GM19023 (cell line): ENCODE results near the gene PPP1R12C.

ENCODE experiments used
- ATAC-seq: cut with Tn5 transposase; IDR thresholded peaks from one replicate; pipeline ENCODE4 v1.9.1; 2021; ENCODE audit warnings: mild to moderate bottlenecking, moderate library complexity; ENCODE audit not compliant: unreplicated experiment

The PPP1R12C gene

GRCh38 chr19:55047951-55048350 is 69.5 kb downstream of the PPP1R12C start:
- no peak for ATAC-seq

DNA sequence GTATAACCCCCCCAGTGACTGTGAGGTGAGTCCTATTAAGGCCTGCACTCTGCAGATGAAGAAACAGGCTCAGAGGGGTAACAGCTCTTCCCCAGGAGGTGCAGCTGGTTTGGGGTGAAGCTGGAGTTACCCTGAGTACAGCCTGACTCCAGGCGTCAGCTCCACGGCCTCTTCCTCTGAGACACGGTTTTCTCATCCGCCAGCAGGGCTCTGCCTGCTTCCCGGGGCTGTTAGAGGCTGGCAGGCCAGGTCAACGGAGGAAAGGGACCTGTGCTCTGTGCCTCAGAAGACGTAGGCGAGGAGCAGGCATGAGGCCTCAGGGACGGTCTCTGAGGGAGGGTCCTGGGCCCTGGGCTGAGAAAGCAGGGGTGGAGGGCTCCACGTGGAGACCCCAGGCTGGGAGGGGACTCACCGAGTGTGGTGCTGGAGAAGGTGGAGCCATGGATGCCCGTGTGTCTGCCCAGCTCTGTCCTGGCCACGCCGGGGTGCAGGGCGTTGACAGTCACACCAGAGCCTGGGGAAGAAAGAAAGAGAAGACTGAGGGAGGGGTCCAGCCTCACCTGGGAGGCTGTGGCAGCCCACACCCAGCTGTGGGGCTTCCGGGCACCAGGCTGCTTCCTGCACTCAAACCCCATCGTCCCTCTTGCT is 70.3 kb downstream of the PPP1R12C start:
- no peak for ATAC-seq

- no peak for ATAC-seq
Observed at GRCh38 chr19:55044771-55045716, 72.4 kb downstream of the PPP1R12C start.

DNA sequence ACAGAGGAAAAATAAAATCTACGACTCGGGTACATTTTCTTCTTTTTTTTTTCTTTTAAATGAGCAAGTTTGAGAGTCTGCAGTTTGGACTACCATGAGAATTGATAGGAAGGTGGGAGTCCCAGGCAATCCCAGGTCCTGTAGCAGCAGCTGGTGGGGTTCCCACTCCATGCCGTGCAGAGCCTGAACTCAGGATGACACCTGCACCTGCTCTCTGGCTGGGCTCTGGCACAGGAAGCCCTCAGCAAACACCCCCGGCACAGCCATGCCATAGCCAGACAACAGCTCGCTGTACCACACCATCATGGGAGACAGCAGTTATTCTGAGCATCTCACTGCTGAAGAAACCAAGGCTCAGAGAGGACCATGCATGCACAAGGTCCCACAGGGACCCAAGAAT is 73.2 kb downstream of the PPP1R12C start:
- no peak for ATAC-seq

DNA sequence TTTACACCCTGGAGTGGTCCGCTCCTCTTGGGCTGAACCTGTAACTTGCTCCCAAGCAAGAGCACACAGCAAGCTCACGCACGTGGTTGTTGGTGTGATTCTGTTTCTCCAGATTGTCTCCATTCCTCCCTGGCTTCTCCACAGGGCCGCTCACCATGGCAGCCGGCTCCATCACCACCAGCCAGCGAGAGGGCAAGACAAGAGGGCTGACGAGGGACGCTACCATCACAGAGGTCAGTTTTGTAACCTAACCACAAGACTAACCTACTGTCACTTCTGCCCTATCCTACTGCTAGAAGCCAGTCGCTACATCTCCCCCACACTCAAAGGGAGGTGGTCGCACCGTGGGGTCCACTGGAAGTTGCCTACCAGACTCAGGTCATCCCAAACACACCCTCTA is 74.7 kb downstream of the PPP1R12C start:
- ATAC-seq, result no peak

GRCh38 chr19:55042344-55042678 is 75.1 kb downstream of the PPP1R12C start:
- ATAC-seq, result no peak

- no peak for ATAC-seq
Observed at GRCh38 chr19:55041627-55042343, 75.7 kb downstream of the PPP1R12C start.

DNA sequence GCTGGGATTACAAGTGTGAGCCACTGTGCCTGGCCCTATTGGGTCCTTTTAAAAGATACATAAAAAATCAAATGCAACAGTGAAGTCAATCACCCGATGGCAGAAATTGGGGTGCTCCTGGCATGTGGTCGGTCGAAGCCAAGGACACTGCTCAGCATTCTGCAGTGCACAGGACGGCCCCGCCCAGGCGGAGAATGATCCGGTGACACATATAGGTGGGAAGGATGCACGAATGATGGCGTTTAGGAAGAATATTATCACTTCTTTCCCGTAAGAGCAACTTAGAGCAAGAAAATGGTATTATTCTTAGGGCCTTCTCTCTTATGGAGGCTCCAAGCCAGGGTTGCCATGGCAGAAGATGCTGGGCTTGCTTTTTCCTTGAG is 76.2 kb downstream of the PPP1R12C start:
- no peak for ATAC-seq
